ENCODE results near the gene NFKBIA.

GRCh38 chr14:35365130-35366055 is 39.2 kb downstream of the NFKBIA start:
- no peak for TF ChIP-seq EZH2 (IDR thresholded peaks at IDR 0.05)
- TF ChIP-seq POLR2AphosphoS5 (IDR thresholded peaks at IDR 0.05; ENCODE audit: borderline replicate concordance, low read depth, low read length), result no peak
- TF ChIP-seq FOXP2 (optimal IDR thresholded peaks at IDR 0.05; ENCODE audit: control extremely low read depth, extremely low read length, insufficient read depth), result no peak
